HepG2 (cell line): ENCODE results near the gene KIF26B. TPM values are rescaled to one million over a fixed set of nuclear protein-coding genes. Genes with fewer than 3 reads are reported as not detected.

Source experiments
- CBFB ChIP-seq: sonication (generic); formaldehyde crosslinking; IDR thresholded peaks from 2 replicates; pipeline ENCODE4 v1.4.0; 2020; ENCODE audit warnings: missing genetic modification reagents
- FOXC1 ChIP-seq: sonication (generic); formaldehyde crosslinking; IDR thresholded peaks from 2 replicates; pipeline ENCODE4 v1.8.0; 2022; ENCODE audit warnings: mild to moderate bottlenecking, missing genetic modification reagents, borderline replicate concordance
- GABPB1 ChIP-seq: IDR thresholded peaks from 2 replicates; pipeline ENCODE4 v1.6.1; 2016; ENCODE audit warnings: mild to moderate bottlenecking, missing genetic modification reagents, moderate library complexity, missing compliant biosample characterization
- HNRNPLL ChIP-seq: fragments of 200-400 bp; formaldehyde crosslinking; IDR thresholded peaks from 2 replicates; pipeline ENCODE4 v1.6.1; 2017; ENCODE audit warnings: mild to moderate bottlenecking, low read depth, low read length; ENCODE audit not compliant: poor library complexity, severe bottlenecking
- JUNB ChIP-seq: sonication (generic); formaldehyde crosslinking; IDR thresholded peaks from 2 replicates; pipeline ENCODE4 v1.8.0; 2022; ENCODE audit warnings: missing genetic modification reagents, mild to moderate bottlenecking, borderline replicate concordance
- SNRNP70 ChIP-seq: fragments of 200-400 bp; formaldehyde crosslinking; IDR thresholded peaks from 2 replicates; pipeline ENCODE4 v1.6.1; 2017; ENCODE audit warnings: mild to moderate bottlenecking, low read depth, low read length, moderate library complexity
- SP140L ChIP-seq: sonication (generic); formaldehyde crosslinking; IDR thresholded peaks from 2 replicates; pipeline ENCODE4 v1.4.0; 2020; ENCODE audit warnings: missing genetic modification reagents, borderline replicate concordance
- ZBTB42 ChIP-seq: sonication (generic); formaldehyde crosslinking; IDR thresholded peaks from 2 replicates; pipeline ENCODE4 v1.5.0; 2020; ENCODE audit warnings: mild to moderate bottlenecking, missing genetic modification reagents
- ZNF275 ChIP-seq: sonication (generic); formaldehyde crosslinking; IDR thresholded peaks from 2 replicates; pipeline ENCODE4 v1.8.0; 2022; ENCODE audit warnings: missing genetic modification reagents, mild to moderate bottlenecking, inconsistent platforms, borderline replicate concordance
- ZNF563 ChIP-seq: sonication (generic); formaldehyde crosslinking; IDR thresholded peaks from 2 replicates; pipeline ENCODE4 v1.8.0; 2022; ENCODE audit warnings: mild to moderate bottlenecking, moderate library complexity, missing genetic modification reagents
- ZNF567 ChIP-seq: sonication (generic); formaldehyde crosslinking; IDR thresholded peaks from 2 replicates; pipeline ENCODE4 v1.8.1; 2023; ENCODE audit warnings: mild to moderate bottlenecking, missing genetic modification reagents, borderline replicate concordance
- ZNF605 ChIP-seq: sonication (generic); formaldehyde crosslinking; IDR thresholded peaks from 2 replicates; pipeline ENCODE4 v1.8.0; 2022; ENCODE audit warnings: mild to moderate bottlenecking, missing genetic modification reagents
- ZNF703 ChIP-seq: sonication (generic); formaldehyde crosslinking; IDR thresholded peaks from 2 replicates; pipeline ENCODE4 v1.5.1; 2020; ENCODE audit warnings: missing genetic modification reagents, mild to moderate bottlenecking, moderate library complexity, borderline replicate concordance
- ZNF710 ChIP-seq: sonication (generic); formaldehyde crosslinking; IDR thresholded peaks from 2 replicates; pipeline ENCODE4 v1.5.0; 2020; ENCODE audit warnings: mild to moderate bottlenecking, missing genetic modification reagents, borderline replicate concordance
- ZNF790 ChIP-seq: sonication (generic); formaldehyde crosslinking; IDR thresholded peaks from 2 replicates; pipeline ENCODE4 v1.8.0; 2022; ENCODE audit warnings: missing genetic modification reagents, mild to moderate bottlenecking, borderline replicate concordance
- polyA plus RNA-seq, 8 experiments: library from polyadenylated mRNA; depleted of rRNA in 3 of 8; stranded (reverse) in 7 of 8; unstranded in 1 of 8; fragments of >200 nt; fragmentation: Illumina TruSeq in 4 of 8; extraction: Trizol in 4 of 8; gene quantifications; 2 replicates each; pipeline versions ENCODE4 v1.2.1 to v1.2.3, GENCODE V29; 2011 to 2016; ENCODE audit warnings: low read depth in 4 of 8, missing spikeins in 1 of 8, mixed read lengths in 1 of 8; ENCODE audit not compliant: insufficient read depth in 1 of 8
- total RNA-seq, 5 experiments: library from RNA; depleted of rRNA; stranded (reverse); fragments of >200 nt; fragmentation: Illumina TruSeq; extraction: Trizol; gene quantifications; 2 replicates each; pipeline ENCODE4 v1.2.3, GENCODE V29; 2016; ENCODE audit warnings: low read depth in 1 of 5
- TF ChIP-seq, protein P1 (sequence below): sonication (generic); formaldehyde crosslinking; IDR thresholded peaks from 2 replicates; pipeline ENCODE4 v1.5.1; 2020; ENCODE audit warnings: mild to moderate bottlenecking, missing genetic modification reagents, moderate library complexity
- TF ChIP-seq, protein P2 (sequence below): sonication (generic); formaldehyde crosslinking; IDR thresholded peaks from 2 replicates; pipeline ENCODE4 v1.5.0; 2020; ENCODE audit warnings: mild to moderate bottlenecking, missing genetic modification reagents
- TF ChIP-seq, protein P3 (sequence below): IDR thresholded peaks from 2 replicates; pipeline ENCODE4 v1.6.1; 2016
- TF ChIP-seq, protein P4 (sequence below): sonication (generic); formaldehyde crosslinking; IDR thresholded peaks from 2 replicates; pipeline ENCODE4 v1.8.0; 2022; ENCODE audit warnings: low read depth, missing genetic modification reagents

KIF26B gene
- total and polyA plus RNA-seq, 2 of the 13 experiments (the other 11 are each of a cell fraction or from before 2014, with no cell fraction given) = 0.08 to 0.09 TPM

GRCh38 chr1:245153552-245154428, 995 bp upstream of the KIF26B start (continued):
- TF ChIP-seq SP140L (CRISPR knock-in tag) (no peak), ZNF567 (CRISPR knock-in tag) (no peak), ZNF790 (CRISPR knock-in tag) (no peak; the same call in 1 of the 2 replicates), SNRNP70 (no peak), ZNF703 (CRISPR knock-in tag) (no peak), ZNF275 (peak; percentile 6; the same call in 1 of the 2 replicates), FOXC1 (CRISPR knock-in tag) (0 out of 2 replicates have a peak, but pooled peaks have one; percentile 28), ZNF563 (no peak), JUNB (no peak), HNRNPLL (no peak), ZBTB42 (CRISPR knock-in tag) (no peak), GABPB1 (CRISPR knock-in tag) (0 out of 2 replicates have a peak, but pooled peaks have one; percentile 4), ZNF605 (no peak), ZNF710 (CRISPR knock-in tag) (no peak), CBFB (CRISPR knock-in tag) (no peak)
- TF ChIP-seq, protein P1, sequence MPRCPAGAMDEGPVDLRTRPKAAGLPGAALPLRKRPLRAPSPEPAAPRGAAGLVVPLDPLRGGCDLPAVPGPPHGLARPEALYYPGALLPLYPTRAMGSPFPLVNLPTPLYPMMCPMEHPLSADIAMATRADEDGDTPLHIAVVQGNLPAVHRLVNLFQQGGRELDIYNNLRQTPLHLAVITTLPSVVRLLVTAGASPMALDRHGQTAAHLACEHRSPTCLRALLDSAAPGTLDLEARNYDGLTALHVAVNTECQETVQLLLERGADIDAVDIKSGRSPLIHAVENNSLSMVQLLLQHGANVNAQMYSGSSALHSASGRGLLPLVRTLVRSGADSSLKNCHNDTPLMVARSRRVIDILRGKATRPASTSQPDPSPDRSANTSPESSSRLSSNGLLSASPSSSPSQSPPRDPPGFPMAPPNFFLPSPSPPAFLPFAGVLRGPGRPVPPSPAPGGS = no peak
- TF ChIP-seq, protein P2, sequence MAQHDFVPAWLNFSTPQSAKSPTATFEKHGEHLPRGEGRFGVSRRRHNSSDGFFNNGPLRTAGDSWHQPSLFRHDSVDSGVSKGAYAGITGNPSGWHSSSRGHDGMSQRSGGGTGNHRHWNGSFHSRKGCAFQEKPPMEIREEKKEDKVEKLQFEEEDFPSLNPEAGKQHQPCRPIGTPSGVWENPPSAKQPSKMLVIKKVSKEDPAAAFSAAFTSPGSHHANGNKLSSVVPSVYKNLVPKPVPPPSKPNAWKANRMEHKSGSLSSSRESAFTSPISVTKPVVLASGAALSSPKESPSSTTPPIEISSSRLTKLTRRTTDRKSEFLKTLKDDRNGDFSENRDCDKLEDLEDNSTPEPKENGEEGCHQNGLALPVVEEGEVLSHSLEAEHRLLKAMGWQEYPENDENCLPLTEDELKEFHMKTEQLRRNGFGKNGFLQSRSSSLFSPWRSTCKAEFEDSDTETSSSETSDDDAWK = no peak
- TF ChIP-seq, protein P3, sequence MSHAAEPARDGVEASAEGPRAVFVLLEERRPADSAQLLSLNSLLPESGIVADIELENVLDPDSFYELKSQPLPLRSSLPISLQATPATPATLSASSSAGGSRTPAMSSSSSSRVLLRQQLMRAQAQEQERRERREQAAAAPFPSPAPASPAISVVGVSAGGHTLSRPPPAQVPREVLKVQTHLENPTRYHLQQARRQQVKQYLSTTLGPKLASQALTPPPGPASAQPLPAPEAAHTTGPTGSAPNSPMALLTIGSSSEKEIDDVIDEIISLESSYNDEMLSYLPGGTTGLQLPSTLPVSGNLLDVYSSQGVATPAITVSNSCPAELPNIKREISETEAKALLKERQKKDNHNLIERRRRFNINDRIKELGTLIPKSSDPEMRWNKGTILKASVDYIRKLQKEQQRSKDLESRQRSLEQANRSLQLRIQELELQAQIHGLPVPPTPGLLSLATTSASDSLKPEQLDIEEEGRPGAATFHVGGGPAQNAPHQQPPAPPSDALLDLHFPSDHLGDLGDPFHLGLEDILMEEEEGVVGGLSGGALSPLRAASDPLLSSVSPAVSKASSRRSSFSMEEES (CRISPR knock-in tag) = no peak
- TF ChIP-seq, protein P4, sequence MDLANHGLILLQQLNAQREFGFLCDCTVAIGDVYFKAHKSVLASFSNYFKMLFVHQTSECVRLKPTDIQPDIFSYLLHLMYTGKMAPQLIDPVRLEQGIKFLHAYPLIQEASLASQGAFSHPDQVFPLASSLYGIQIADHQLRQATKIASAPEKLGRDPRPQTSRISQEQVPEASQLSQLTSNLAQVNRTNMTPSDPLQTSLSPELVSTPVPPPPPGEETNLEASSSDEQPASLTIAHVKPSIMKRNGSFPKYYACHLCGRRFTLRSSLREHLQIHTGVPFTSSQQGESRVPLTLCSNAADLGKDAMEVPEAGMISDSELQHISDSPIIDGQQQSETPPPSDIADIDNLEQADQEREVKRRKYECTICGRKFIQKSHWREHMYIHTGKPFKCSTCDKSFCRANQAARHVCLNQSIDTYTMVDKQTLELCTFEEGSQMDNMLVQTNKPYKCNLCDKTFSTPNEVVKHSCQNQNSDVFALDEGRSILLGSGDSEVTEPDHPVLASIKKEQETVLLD (CRISPR knock-in tag) = no peak
